ENCODE measurements around the gene TCP10L. TPM values are rescaled to one million over a fixed set of nuclear protein-coding genes. Genes with fewer than 3 reads are reported as not detected.
"Not testable (repeated sequence)": the region's sequence is repeated elsewhere in the genome, so short reads cannot be mapped to it uniquely, and the experiment has no call there.

The TCP10L gene
- total RNA-seq, 1 experiment from 2014 or later, result not detected

DNA sequence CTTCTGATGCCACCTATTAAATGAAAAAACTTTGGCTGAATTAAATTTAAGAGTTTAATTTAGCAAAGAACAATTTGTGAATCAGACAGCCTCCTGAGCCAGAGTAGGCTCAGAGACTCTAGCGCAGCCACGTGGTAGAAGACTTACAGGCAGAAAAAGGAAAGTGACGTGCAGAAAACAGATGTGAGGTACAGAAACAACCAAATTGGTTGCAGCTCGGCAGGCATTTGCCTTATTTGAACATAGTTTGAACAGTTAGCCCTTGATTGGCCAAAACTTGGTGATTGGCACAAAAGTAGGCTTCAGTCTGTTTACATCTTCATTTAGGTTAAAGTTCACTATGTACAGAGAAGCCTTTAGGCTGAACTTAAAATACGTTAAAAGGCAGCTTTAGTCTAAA lies 22.9 kb downstream of the TCP10L start:
- Histone ChIP-seq H3K4me1 (no peaks in the 10 kb centered on the region), H3K4me3 (ENCODE audit: low read depth, low read length) (no peak overlapping the region), H3K27me3 (replicated peaks; ENCODE audit: control insufficient read depth, insufficient read depth, low read length) (no peaks in the 10 kb centered on the region), H3K9me3 (no peaks in the 10 kb centered on the region), H3K36me3 (ENCODE audit: control insufficient read depth, insufficient read depth, low read length) (no peaks in the 10 kb centered on the region)
- intact Hi-C loops (cut with micrococcal nuclease; ENCODE audit: unreplicated experiment), result loop anchor here (10.0 kb wide), 1 partner anchor 158 kb away; no protein-coding TSS in a partner anchor
- ChIA-PET CTCF (interaction anchor here (1.0 kb wide), 1 partner anchor 38 kb away, joined by 12 read pairs; no protein-coding TSS in a partner anchor), POLR2A (no interaction called here)
- Mint-ChIP-seq H3K4me3 (ENCODE audit: unreplicated experiment) (no peak overlapping the region), H3K9me3 (ENCODE audit: unreplicated experiment) (no peaks in the 10 kb centered on the region), H3K27ac (ENCODE audit: unreplicated experiment) (no peak overlapping the region), H3K36me3 (ENCODE audit: insufficient read depth, unreplicated experiment) (no peaks in the 10 kb centered on the region), H3K4me1 (ENCODE audit: low read depth, unreplicated experiment) (no peaks in the 10 kb centered on the region), H3K27me3 (ENCODE audit: insufficient read depth, unreplicated experiment) (no peaks in the 10 kb centered on the region)
- TF ChIP-seq, protein P1, sequence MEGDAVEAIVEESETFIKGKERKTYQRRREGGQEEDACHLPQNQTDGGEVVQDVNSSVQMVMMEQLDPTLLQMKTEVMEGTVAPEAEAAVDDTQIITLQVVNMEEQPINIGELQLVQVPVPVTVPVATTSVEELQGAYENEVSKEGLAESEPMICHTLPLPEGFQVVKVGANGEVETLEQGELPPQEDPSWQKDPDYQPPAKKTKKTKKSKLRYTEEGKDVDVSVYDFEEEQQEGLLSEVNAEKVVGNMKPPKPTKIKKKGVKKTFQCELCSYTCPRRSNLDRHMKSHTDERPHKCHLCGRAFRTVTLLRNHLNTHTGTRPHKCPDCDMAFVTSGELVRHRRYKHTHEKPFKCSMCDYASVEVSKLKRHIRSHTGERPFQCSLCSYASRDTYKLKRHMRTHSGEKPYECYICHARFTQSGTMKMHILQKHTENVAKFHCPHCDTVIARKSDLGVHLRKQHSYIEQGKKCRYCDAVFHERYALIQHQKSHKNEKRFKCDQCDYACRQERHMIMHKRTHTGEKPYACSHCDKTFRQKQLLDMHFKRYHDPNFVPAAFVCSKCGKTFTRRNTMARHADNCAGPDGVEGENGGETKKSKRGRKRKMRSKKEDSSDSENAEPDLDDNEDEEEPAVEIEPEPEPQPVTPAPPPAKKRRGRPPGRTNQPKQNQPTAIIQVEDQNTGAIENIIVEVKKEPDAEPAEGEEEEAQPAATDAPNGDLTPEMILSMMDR (IDR thresholded peaks at IDR 0.05; ENCODE audit: insufficient read depth in 1 of 2, low read depth in 1 of 2, low read length in 1 of 2, severe bottlenecking in 1 of 2, unreplicated experiment in 1 of 2), result no peak
- DNase-seq, result no peak
- BruUV-seq (replicated peaks), result no TSS peak

DNA sequence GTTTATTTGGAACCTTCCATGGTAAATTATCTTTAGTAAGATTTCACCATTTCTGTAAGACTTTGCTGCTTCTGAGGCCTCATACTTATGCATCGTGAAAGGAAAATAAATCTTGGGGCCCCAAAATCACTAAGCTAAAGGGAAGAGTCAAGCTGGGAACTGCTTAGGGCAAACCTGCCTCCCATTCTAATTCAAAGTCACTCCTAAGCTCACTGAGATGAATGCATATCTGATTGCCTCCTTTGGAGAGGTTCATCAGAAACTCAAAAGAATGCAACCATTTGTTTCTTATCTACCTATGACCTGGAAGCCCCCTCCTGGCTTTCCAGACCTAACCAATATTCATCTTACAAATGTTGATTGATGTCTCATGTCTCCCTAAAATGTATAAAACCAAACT lies 23.8 kb downstream of the TCP10L start:
- H3K4me3 Mint-ChIP-seq (ENCODE audit: unreplicated experiment); H3K4me3 ChIP-seq (ENCODE audit: low read depth, low read length); H3K9me3 ChIP-seq; H3K27me3 ChIP-seq (replicated peaks; ENCODE audit: control insufficient read depth, insufficient read depth, low read length); H3K9me3 Mint-ChIP-seq (ENCODE audit: unreplicated experiment); POLR2A ChIA-PET; BruUV-seq (replicated peaks); H3K36me3 ChIP-seq (ENCODE audit: control insufficient read depth, insufficient read depth, low read length); CTCF ChIA-PET; H3K4me1 Mint-ChIP-seq (ENCODE audit: low read depth, unreplicated experiment); H3K4me1 ChIP-seq; DNase-seq; H3K36me3 Mint-ChIP-seq (ENCODE audit: insufficient read depth, unreplicated experiment); H3K27me3 Mint-ChIP-seq (ENCODE audit: insufficient read depth, unreplicated experiment); H3K27ac Mint-ChIP-seq (ENCODE audit: unreplicated experiment): not testable (repeated sequence)
- intact Hi-C loops (cut with micrococcal nuclease; ENCODE audit: unreplicated experiment), result loop anchor here (10.0 kb wide), 1 partner anchor 157 kb away; no protein-coding TSS in a partner anchor

DNA sequence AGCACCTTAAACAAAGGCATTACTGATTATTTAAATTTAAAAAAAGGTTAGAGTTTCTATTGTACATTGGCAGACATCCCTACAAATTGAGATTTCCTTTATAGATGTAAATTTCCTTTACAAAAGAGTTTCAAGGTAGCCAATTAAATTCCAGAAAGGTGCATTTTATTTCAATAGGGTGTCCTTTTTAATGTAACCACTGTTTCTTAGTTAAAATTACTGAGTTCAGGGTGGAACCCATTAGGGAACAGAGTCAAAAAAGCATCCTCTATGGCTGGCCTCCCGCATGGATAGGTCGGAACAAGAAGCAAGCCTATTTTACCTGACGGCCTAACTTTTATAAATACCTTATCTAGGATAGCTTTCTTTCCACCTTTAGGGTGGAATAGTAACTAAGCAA lies 24.4 kb downstream of the TCP10L start:
- H3K36me3 ChIP-seq (ENCODE audit: control insufficient read depth, insufficient read depth, low read length), result no peaks in the 10 kb centered on the region
- H3K27ac Mint-ChIP-seq (ENCODE audit: unreplicated experiment), result no peak overlapping the region
- TF ChIP-seq, protein P1 (IDR thresholded peaks at IDR 0.05; ENCODE audit: insufficient read depth in 1 of 2, low read depth in 1 of 2, low read length in 1 of 2, severe bottlenecking in 1 of 2, unreplicated experiment in 1 of 2), result no peak
- no TSS peak for BruUV-seq (replicated peaks)
- DNase-seq, result no peak
- no peaks in the 10 kb centered on the region for H3K9me3 ChIP-seq
- no peaks in the 10 kb centered on the region for H3K27me3 Mint-ChIP-seq (ENCODE audit: insufficient read depth, unreplicated experiment)
- CTCF ChIA-PET, result no interaction called here
- H3K4me3 Mint-ChIP-seq (ENCODE audit: unreplicated experiment), result no peak overlapping the region
- intact Hi-C loops (cut with micrococcal nuclease; ENCODE audit: unreplicated experiment), result loop anchor here (10.0 kb wide), 1 partner anchor 156 kb away; no protein-coding TSS in a partner anchor
- no peak overlapping the region for H3K4me3 ChIP-seq (ENCODE audit: low read depth, low read length)
- POLR2A ChIA-PET, result no interaction called here
- H3K4me1 Mint-ChIP-seq (ENCODE audit: low read depth, unreplicated experiment), result no peaks in the 10 kb centered on the region
- no peaks in the 10 kb centered on the region for H3K9me3 Mint-ChIP-seq (ENCODE audit: unreplicated experiment)
- no peaks in the 10 kb centered on the region for H3K4me1 ChIP-seq
- no peaks in the 10 kb centered on the region for H3K27me3 ChIP-seq (replicated peaks; ENCODE audit: control insufficient read depth, insufficient read depth, low read length)
- no peaks in the 10 kb centered on the region for H3K36me3 Mint-ChIP-seq (ENCODE audit: insufficient read depth, unreplicated experiment)

Measured in Caco-2 (cell line).